ENCODE results near the gene SELENON. TPM values are rescaled to one million over a fixed set of nuclear protein-coding genes. Genes with fewer than 3 reads are reported as not detected.

SELENON gene
- total RNA-seq, 1 donor from 2014 or later = 24.9 TPM

DNA sequence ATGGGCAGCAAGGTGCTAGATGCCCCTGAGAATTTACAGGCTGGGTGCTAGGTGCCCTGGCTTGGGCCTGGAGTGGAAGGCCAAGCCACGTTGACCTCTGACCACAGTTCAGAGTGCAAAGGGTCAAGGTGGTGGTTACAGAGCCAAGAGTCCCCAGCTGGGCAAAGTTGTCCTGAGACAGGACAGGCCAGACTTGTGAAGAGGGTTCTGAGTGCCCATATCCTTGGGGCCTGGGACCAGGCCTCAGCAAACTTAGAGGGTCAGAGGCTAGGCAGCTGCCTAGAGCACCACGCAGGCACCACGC lies 18.9 kb upstream of the SELENON start:
- Mint-ChIP-seq H3K4me3 (no peak overlapping the region), H3K27me3 (ENCODE audit: insufficient read depth, low read depth) (peaks cover 24% of the 10 kb centered on the region), H3K9me3 (no peaks in the 10 kb centered on the region), H3K4me1 (peaks cover 50% of the 10 kb centered on the region), H3K36me3 (no peaks in the 10 kb centered on the region), H3K27ac (no peak overlapping the region)
- no peaks in the 10 kb centered on the region for H3K9me3 ChIP-seq (ENCODE audit: low read depth)
- H4K20me1 ChIP-seq (ENCODE audit: low read depth) = no peaks in the 10 kb centered on the region
- no peaks in the 10 kb centered on the region for H3K79me2 ChIP-seq (ENCODE audit: low read depth)
- DNase-seq (ENCODE audit: low spot score) = no peak
- peaks cover 15% of the 10 kb centered on the region for H3K4me1 ChIP-seq
- no peak overlapping the region for H2AFZ ChIP-seq (replicated peaks)
- H3F3A ChIP-seq (ENCODE audit: low read depth) = peaks cover 20% of the 10 kb centered on the region
- TF ChIP-seq EZH2phosphoT487 (IDR thresholded peaks at IDR 0.05) (no peak), EZH2 (IDR thresholded peaks at IDR 0.05) (no peak), CTCF (IDR thresholded peaks at IDR 0.05) (no peak)
- H3K27ac ChIP-seq = no peak overlapping the region
- no peaks in the 10 kb centered on the region for H3K36me3 ChIP-seq
- no peaks in the 10 kb centered on the region for H3K27me3 ChIP-seq
- H3K4me3 ChIP-seq = no peak overlapping the region
- no peak overlapping the region for H3K9ac ChIP-seq
- H3K4me2 ChIP-seq = peak overlapping the region; percentile 48

DNA sequence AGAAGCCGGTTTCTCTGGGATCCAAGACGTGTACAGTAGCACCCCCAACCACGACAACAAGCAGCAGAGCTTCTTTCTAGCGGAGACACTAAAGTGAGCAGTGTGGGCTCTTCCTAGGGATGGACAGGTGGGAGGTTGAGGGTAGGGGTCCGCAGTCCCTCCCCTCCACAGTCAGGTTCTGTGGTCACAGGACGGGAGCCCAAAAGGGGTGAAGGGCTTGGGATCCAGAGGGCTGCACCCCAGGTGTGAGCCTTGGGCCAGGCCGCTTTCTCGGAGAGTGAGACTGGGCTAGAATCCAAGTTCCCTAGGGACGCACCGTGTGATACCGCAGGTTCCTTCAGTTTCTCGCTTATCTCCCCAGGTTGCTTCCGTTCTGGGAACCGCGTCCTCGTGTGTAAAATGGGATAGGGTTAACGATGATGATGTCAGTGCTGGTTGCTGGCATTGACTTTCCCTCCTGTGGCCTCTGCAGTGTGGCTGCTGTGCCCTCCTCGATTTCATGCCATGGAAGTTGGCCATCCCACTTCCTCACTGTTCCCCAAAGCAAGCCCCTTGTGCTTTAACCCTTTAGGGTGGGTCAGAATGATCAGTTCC lies 17.3 kb upstream of the SELENON start:
- no peak overlapping the region for H3K27ac ChIP-seq
- H3K4me3 ChIP-seq = no peak overlapping the region
- TF ChIP-seq CTCF (IDR thresholded peaks at IDR 0.05) (no peak), EZH2phosphoT487 (IDR thresholded peaks at IDR 0.05) (no peak), EZH2 (IDR thresholded peaks at IDR 0.05) (no peak)
- no peaks in the 10 kb centered on the region for H3K27me3 ChIP-seq
- no peak for DNase-seq (ENCODE audit: low spot score)
- Mint-ChIP-seq H3K27ac (peak overlapping the region; percentile 83), H3K36me3 (no peaks in the 10 kb centered on the region), H3K27me3 (ENCODE audit: insufficient read depth, low read depth) (peaks cover 18% of the 10 kb centered on the region), H3K9me3 (no peaks in the 10 kb centered on the region), H3K4me1 (peaks cover 62% of the 10 kb centered on the region), H3K4me3 (no peak overlapping the region)
- H2AFZ ChIP-seq (replicated peaks) = no peak overlapping the region
- H3K9me3 ChIP-seq (ENCODE audit: low read depth) = no peaks in the 10 kb centered on the region
- no peaks in the 10 kb centered on the region for H3K36me3 ChIP-seq
- no peaks in the 10 kb centered on the region for H4K20me1 ChIP-seq (ENCODE audit: low read depth)
- H3F3A ChIP-seq (ENCODE audit: low read depth) = peaks cover 20% of the 10 kb centered on the region
- no peaks in the 10 kb centered on the region for H3K79me2 ChIP-seq (ENCODE audit: low read depth)
- no peak overlapping the region for H3K9ac ChIP-seq
- H3K4me1 ChIP-seq = peaks cover 15% of the 10 kb centered on the region
- H3K4me2 ChIP-seq = no peak overlapping the region

DNA sequence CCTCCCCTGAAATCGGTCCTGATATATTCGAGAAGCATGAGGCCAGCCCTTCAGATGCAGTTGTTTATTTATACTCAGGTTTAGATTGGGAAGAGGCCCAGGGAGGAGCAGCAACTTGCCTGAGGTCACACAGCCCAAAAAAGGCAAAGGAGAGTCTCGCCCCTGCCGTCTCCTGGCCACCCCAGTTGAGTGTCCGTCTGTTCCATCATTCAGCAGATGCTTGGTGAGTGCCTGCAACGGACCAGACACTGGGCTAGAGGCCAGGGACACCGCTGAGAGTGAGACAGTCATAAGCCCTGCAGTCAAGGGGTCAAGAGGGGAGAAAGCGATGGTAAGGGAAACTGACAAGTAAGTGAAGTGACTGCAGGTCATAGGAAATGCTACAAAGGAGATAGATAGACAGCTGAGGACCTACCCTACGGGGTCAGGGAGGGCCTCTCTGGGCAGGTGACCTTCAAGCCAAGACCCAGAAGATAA lies 15.4 kb upstream of the SELENON start:
- no peak for DNase-seq (ENCODE audit: low spot score)
- no peak overlapping the region for H3K4me3 Mint-ChIP-seq
- Histone ChIP-seq H3K27me3 (no peaks in the 10 kb centered on the region), H3F3A (ENCODE audit: low read depth) (peaks cover 15% of the 10 kb centered on the region), H3K4me3 (no peak overlapping the region), H3K27ac (no peak overlapping the region), H3K9ac (no peak overlapping the region), H3K4me2 (no peak overlapping the region), H4K20me1 (ENCODE audit: low read depth) (no peaks in the 10 kb centered on the region), H2AFZ (replicated peaks) (no peak overlapping the region), H3K4me1 (peaks cover 15% of the 10 kb centered on the region), H3K79me2 (ENCODE audit: low read depth) (no peaks in the 10 kb centered on the region), H3K36me3 (no peaks in the 10 kb centered on the region), H3K9me3 (ENCODE audit: low read depth) (no peaks in the 10 kb centered on the region)
- H3K36me3 Mint-ChIP-seq = no peaks in the 10 kb centered on the region
- no peak overlapping the region for H3K27ac Mint-ChIP-seq
- TF ChIP-seq CTCF (IDR thresholded peaks at IDR 0.05) = no peak
- TF ChIP-seq EZH2 (IDR thresholded peaks at IDR 0.05) = no peak
- TF ChIP-seq EZH2phosphoT487 (IDR thresholded peaks at IDR 0.05) = no peak
- H3K9me3 Mint-ChIP-seq = no peaks in the 10 kb centered on the region
- peaks cover 60% of the 10 kb centered on the region for H3K4me1 Mint-ChIP-seq
- H3K27me3 Mint-ChIP-seq (ENCODE audit: insufficient read depth, low read depth) = peaks cover 20% of the 10 kb centered on the region
